ENCODE data around the gene CDH12. TPM values are rescaled to one million over a fixed set of nuclear protein-coding genes. Genes with fewer than 3 reads are reported as not detected.
"Not testable (repeated sequence)": the region's sequence is repeated elsewhere in the genome, so short reads cannot be mapped to it uniquely, and the experiment has no call there.

The CDH12 gene
- total RNA-seq, 1 donor: under 0.01 TPM

GRCh38 chr5:22835686-22836085 lies 17.5 kb downstream of the CDH12 start:
- no peaks in the 10 kb centered on the region for H3K27me3 ChIP-seq (ENCODE audit: insufficient read depth, low read length)
- H3K4me3 ChIP-seq (ENCODE audit: low read length): no peak overlapping the region
- H3K4me1 ChIP-seq (ENCODE audit: insufficient read depth, low read length): no peaks in the 10 kb centered on the region
- no peaks in the 10 kb centered on the region for H3K9me3 ChIP-seq (ENCODE audit: low read depth, low read length)

GRCh38 chr5:22793463-22793862 lies 59.7 kb downstream of the CDH12 start:
- Histone ChIP-seq H3K4me3 (ENCODE audit: low read length) (no peak overlapping the region), H3K4me1 (ENCODE audit: insufficient read depth, low read length) (no peaks in the 10 kb centered on the region), H3K27me3 (ENCODE audit: insufficient read depth, low read length) (no peaks in the 10 kb centered on the region), H3K9me3 (ENCODE audit: low read depth, low read length) (no peaks in the 10 kb centered on the region)

- Histone ChIP-seq H3K4me1 (ENCODE audit: insufficient read depth, low read length) (no peaks in the 10 kb centered on the region), H3K9me3 (ENCODE audit: low read depth, low read length) (no peaks in the 10 kb centered on the region), H3K4me3 (ENCODE audit: low read length) (no peak overlapping the region), H3K27me3 (ENCODE audit: insufficient read depth, low read length) (no peaks in the 10 kb centered on the region)
These were observed 65.3 kb downstream of the CDH12 start for GRCh38 chr5:22787807-22788206.

- no peaks in the 10 kb centered on the region for H3K9me3 ChIP-seq (ENCODE audit: low read depth, low read length)
- no peaks in the 10 kb centered on the region for H3K27me3 ChIP-seq (ENCODE audit: insufficient read depth, low read length)
- H3K4me3 ChIP-seq (ENCODE audit: low read length): no peak overlapping the region
- H3K4me1 ChIP-seq (ENCODE audit: insufficient read depth, low read length): no peaks in the 10 kb centered on the region
These were observed 65.7 kb downstream of the CDH12 start for GRCh38 chr5:22787398-22787797.

- no peaks in the 10 kb centered on the region for H3K4me1 ChIP-seq (ENCODE audit: insufficient read depth, low read length)
- no peaks in the 10 kb centered on the region for H3K27me3 ChIP-seq (ENCODE audit: insufficient read depth, low read length)
- H3K9me3 ChIP-seq (ENCODE audit: low read depth, low read length): no peaks in the 10 kb centered on the region
- H3K4me3 ChIP-seq (ENCODE audit: low read length): no peak overlapping the region
These were observed 72.4 kb downstream of the CDH12 start for GRCh38 chr5:22780756-22781155.

- no peaks in the 10 kb centered on the region for H3K27me3 ChIP-seq (ENCODE audit: insufficient read depth, low read length)
- H3K4me1 ChIP-seq (ENCODE audit: insufficient read depth, low read length): no peaks in the 10 kb centered on the region
- no peaks in the 10 kb centered on the region for H3K9me3 ChIP-seq (ENCODE audit: low read depth, low read length)
- H3K4me3 ChIP-seq (ENCODE audit: low read length): no peak overlapping the region
These were observed 73.6 kb downstream of the CDH12 start for GRCh38 chr5:22779499-22779898.

- H3K4me1 ChIP-seq (ENCODE audit: insufficient read depth, low read length): no peaks in the 10 kb centered on the region
- H3K9me3 ChIP-seq (ENCODE audit: low read depth, low read length): no peaks in the 10 kb centered on the region
- H3K27me3 ChIP-seq (ENCODE audit: insufficient read depth, low read length): no peaks in the 10 kb centered on the region
- no peak overlapping the region for H3K4me3 ChIP-seq (ENCODE audit: low read length)
These were observed 76.9 kb downstream of the CDH12 start for GRCh38 chr5:22776285-22776684.

GRCh38 chr5:22774214-22774613 lies 78.9 kb downstream of the CDH12 start:
- H3K4me3 ChIP-seq (ENCODE audit: low read length); H3K4me1 ChIP-seq (ENCODE audit: insufficient read depth, low read length); H3K27me3 ChIP-seq (ENCODE audit: insufficient read depth, low read length); H3K9me3 ChIP-seq (ENCODE audit: low read depth, low read length): not testable (repeated sequence)

GRCh38 chr5:22764736-22765135 lies 88.4 kb downstream of the CDH12 start:
- Histone ChIP-seq H3K4me3 (ENCODE audit: low read length) (no peak overlapping the region), H3K27me3 (ENCODE audit: insufficient read depth, low read length) (no peaks in the 10 kb centered on the region), H3K9me3 (ENCODE audit: low read depth, low read length) (no peaks in the 10 kb centered on the region), H3K4me1 (ENCODE audit: insufficient read depth, low read length) (no peaks in the 10 kb centered on the region)

- Histone ChIP-seq H3K9me3 (ENCODE audit: low read depth, low read length) (no peaks in the 10 kb centered on the region), H3K4me3 (ENCODE audit: low read length) (no peak overlapping the region), H3K27me3 (ENCODE audit: insufficient read depth, low read length) (no peaks in the 10 kb centered on the region), H3K4me1 (ENCODE audit: insufficient read depth, low read length) (no peaks in the 10 kb centered on the region)
These were observed 95.4 kb downstream of the CDH12 start for GRCh38 chr5:22757776-22758175.

- Histone ChIP-seq H3K4me1 (ENCODE audit: insufficient read depth, low read length) (no peaks in the 10 kb centered on the region), H3K4me3 (ENCODE audit: low read length) (no peak overlapping the region), H3K9me3 (ENCODE audit: low read depth, low read length) (no peaks in the 10 kb centered on the region), H3K27me3 (ENCODE audit: insufficient read depth, low read length) (no peaks in the 10 kb centered on the region)
These were observed 99.0 kb downstream of the CDH12 start for GRCh38 chr5:22754155-22754554.

- Histone ChIP-seq H3K4me3 (ENCODE audit: low read length) (no peak overlapping the region), H3K27me3 (ENCODE audit: insufficient read depth, low read length) (no peaks in the 10 kb centered on the region), H3K4me1 (ENCODE audit: insufficient read depth, low read length) (no peaks in the 10 kb centered on the region), H3K9me3 (ENCODE audit: low read depth, low read length) (no peaks in the 10 kb centered on the region)
These were observed 101.6 kb downstream of the CDH12 start for GRCh38 chr5:22751536-22751935.

GRCh38 chr5:22736443-22737003 lies 116.6 kb downstream of the CDH12 start:
- H3K27me3 ChIP-seq (ENCODE audit: insufficient read depth, low read length): no peaks in the 10 kb centered on the region
- no peak overlapping the region for H3K4me3 ChIP-seq (ENCODE audit: low read length)
- H3K4me1 ChIP-seq (ENCODE audit: insufficient read depth, low read length): no peaks in the 10 kb centered on the region
- H3K9me3 ChIP-seq (ENCODE audit: low read depth, low read length): no peaks in the 10 kb centered on the region

- no peak overlapping the region for H3K4me3 ChIP-seq (ENCODE audit: low read length)
These were observed 118.2 kb downstream of the CDH12 start for GRCh38 chr5:22734907-22735306.

GRCh38 chr5:22728610-22729009 lies 124.5 kb downstream of the CDH12 start:
- no peaks in the 10 kb centered on the region for H3K27me3 ChIP-seq (ENCODE audit: insufficient read depth, low read length)
- no peaks in the 10 kb centered on the region for H3K9me3 ChIP-seq (ENCODE audit: low read depth, low read length)
- H3K4me3 ChIP-seq (ENCODE audit: low read length): no peak overlapping the region
- no peaks in the 10 kb centered on the region for H3K4me1 ChIP-seq (ENCODE audit: insufficient read depth, low read length)

More at GRCh38 chr5:22734907-22735306, 118.2 kb downstream of the CDH12 start:
- Histone ChIP-seq H3K4me1 (ENCODE audit: insufficient read depth, low read length) (no peaks in the 10 kb centered on the region), H3K27me3 (ENCODE audit: insufficient read depth, low read length) (no peaks in the 10 kb centered on the region), H3K9me3 (ENCODE audit: low read depth, low read length) (no peaks in the 10 kb centered on the region)

- Histone ChIP-seq H3K9me3 (ENCODE audit: low read depth, low read length) (no peaks in the 10 kb centered on the region), H3K4me1 (ENCODE audit: insufficient read depth, low read length) (no peaks in the 10 kb centered on the region), H3K27me3 (ENCODE audit: insufficient read depth, low read length) (no peaks in the 10 kb centered on the region), H3K4me3 (ENCODE audit: low read length) (no peak overlapping the region)
These were observed 130.7 kb downstream of the CDH12 start for GRCh38 chr5:22722491-22722890.
